Stomach (tissue), 9 donors: Measurements from ENCODE around the gene DPF3. TPM values are rescaled to one million over a fixed set of nuclear protein-coding genes. Genes with fewer than 3 reads are reported as not detected.

Experiments
- DNase-seq, 2 donors: peaks; one replicate each; pipeline versions ENCODE4 v3.0.0 to v3.0.0-alpha.2; 2013 to 2019
- H3K27ac ChIP-seq, 5 donors: fragments of 200-600 bp in 4 of 5; sonication (generic) in 4 of 5; one replicate each; pipeline ENCODE4 v1.5.1; 2013 to 2019; ENCODE audit warnings: mild to moderate bottlenecking in 1 of 5, moderate library complexity in 1 of 5
- H3K27me3 ChIP-seq, 3 donors: fragments of 200-600 bp; sonication (generic); one replicate each; pipeline ENCODE4 v1.5.1; 2017 to 2019; ENCODE audit warnings: mixed run types in 1 of 3
- H3K36me3 ChIP-seq, 4 donors: fragments of 200-600 bp; sonication (generic); 1 replicate in 3 of 4; 2 replicates in 1 of 4; pipeline ENCODE4 v1.5.1; 2016 to 2019
- H3K4me1 ChIP-seq, 4 donors: fragments of 200-600 bp; sonication (generic); one replicate each; pipeline ENCODE4 v1.5.1; 2016 to 2019
- H3K4me3 ChIP-seq, 4 donors: fragments of 200-600 bp; sonication (generic) in 3 of 4; one replicate each; pipeline ENCODE4 v1.5.1; 2016 to 2019; ENCODE audit warnings: mild to moderate bottlenecking in 1 of 4
- H3K9me3 ChIP-seq, 4 donors: fragments of 200-600 bp; sonication (generic); one replicate each; pipeline ENCODE4 v1.5.1; 2016 to 2019
- EP300 ChIP-seq: sonication (generic); formaldehyde crosslinking; IDR thresholded peaks from one replicate; pipeline ENCODE4 v1.6.1; 2017; ENCODE audit warnings: antibody characterized with exemption
- POLR2A ChIP-seq, 4 donors: fragments of 450-650 bp; IDR thresholded peaks; one replicate each; pipeline ENCODE4 v1.6.1; 2016; ENCODE audit warnings: antibody characterized with exemption in 4 of 4, control low read depth in 2 of 4, mild to moderate bottlenecking in 1 of 4, moderate library complexity in 1 of 4
- POLR2AphosphoS5 ChIP-seq, 3 donors: sonication (generic); formaldehyde crosslinking; IDR thresholded peaks; one replicate each; pipeline ENCODE4 v1.6.1; 2016; ENCODE audit warnings: antibody characterized with exemption in 3 of 3
- WGBS, 5 donors: extraction: QIAGEN DNeasy Blood & Tissue Kit in 3 of 5; methylation state at CpG; one replicate each; pipeline versions ENCODE4 v1.1.5 to v1.1.7; 2013 to 2018; 5-methylcytosine and 5-hydroxymethylcytosine counted together
- intact Hi-C: fragments of 100-400 bp; cut with DNase I; formaldehyde crosslinking; loops from one replicate; pipeline ENCODE4 v1.15.1; 2023; ENCODE audit warnings: low total_unique reads
- polyA plus RNA-seq, 3 donors: library from polyadenylated mRNA; stranded (reverse); fragments of 200-250 nt; gene quantifications; one replicate each; pipeline ENCODE4 v1.2.3, GENCODE V29; 2013
- total RNA-seq, 5 donors: library from RNA; depleted of rRNA; stranded (reverse); fragments of >200 nt; gene quantifications; one replicate each; pipeline versions ENCODE4 v1.1.0 to v1.2.3, GENCODE V29; 2014 to 2016
- TF ChIP-seq, protein P1 (sequence below), 7 experiments: fragments of 450-650 bp in 4 of 7; fragments of 200-600 bp in 3 of 7; sonication (generic) in 3 of 7; IDR thresholded peaks; one replicate each; pipeline ENCODE4 v1.5.1; 2016 to 2019; ENCODE audit warnings: antibody characterized with exemption in 7 of 7, control low read depth in 2 of 7, mild to moderate bottlenecking in 1 of 7
- donor health status: healthy with polysubstance abuse.
- donor health status: Bipolar disorder and iron deficiency.
- donor health status: healthy.

Gene DPF3
- total and polyA plus RNA-seq, 8 donors, result 0.20 to 113 (median 3.7) TPM

DNA sequence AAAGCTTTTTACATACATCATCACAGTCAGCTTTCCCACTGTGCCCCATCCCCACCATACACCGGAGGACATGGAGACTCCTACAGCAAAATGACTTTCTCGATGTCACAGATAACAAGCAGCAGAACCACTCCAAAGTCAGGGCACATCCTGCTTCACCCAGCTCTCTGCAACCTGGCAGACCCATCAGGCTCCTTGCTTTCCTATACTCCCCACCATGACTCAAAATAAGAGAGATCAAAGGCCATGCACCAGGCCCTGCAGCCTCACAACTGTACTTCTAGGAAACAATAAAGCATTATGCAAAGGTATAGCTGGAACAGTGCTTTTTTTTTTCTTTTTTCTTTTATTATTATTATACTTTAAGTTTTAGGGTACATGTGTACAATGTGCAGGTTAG, 187.4 kb downstream of the DPF3 start:
- intact Hi-C loops, result no loop called here
- TF ChIP-seq POLR2A (IDR thresholded peaks at IDR 0.05) (no peak), EP300 (no peak), POLR2AphosphoS5 (IDR thresholded peaks at IDR 0.05) (no peak)
- TF ChIP-seq, protein P1, sequence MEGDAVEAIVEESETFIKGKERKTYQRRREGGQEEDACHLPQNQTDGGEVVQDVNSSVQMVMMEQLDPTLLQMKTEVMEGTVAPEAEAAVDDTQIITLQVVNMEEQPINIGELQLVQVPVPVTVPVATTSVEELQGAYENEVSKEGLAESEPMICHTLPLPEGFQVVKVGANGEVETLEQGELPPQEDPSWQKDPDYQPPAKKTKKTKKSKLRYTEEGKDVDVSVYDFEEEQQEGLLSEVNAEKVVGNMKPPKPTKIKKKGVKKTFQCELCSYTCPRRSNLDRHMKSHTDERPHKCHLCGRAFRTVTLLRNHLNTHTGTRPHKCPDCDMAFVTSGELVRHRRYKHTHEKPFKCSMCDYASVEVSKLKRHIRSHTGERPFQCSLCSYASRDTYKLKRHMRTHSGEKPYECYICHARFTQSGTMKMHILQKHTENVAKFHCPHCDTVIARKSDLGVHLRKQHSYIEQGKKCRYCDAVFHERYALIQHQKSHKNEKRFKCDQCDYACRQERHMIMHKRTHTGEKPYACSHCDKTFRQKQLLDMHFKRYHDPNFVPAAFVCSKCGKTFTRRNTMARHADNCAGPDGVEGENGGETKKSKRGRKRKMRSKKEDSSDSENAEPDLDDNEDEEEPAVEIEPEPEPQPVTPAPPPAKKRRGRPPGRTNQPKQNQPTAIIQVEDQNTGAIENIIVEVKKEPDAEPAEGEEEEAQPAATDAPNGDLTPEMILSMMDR (IDR thresholded peaks at IDR 0.05), result no peak
- peaks cover 0 to 12% (median 0%) of the 10 kb centered on the region in 3 donors for H3K27me3 ChIP-seq
- H3K9me3 ChIP-seq, result no peaks in the 10 kb centered on the region
- DNase-seq, result no peak
- H3K4me3 ChIP-seq, result no peak overlapping the region
- H3K36me3 ChIP-seq, result no peaks in the 10 kb centered on the region
- peaks cover 0 to 6% (median 0%) of the 10 kb centered on the region in 4 donors for H3K4me1 ChIP-seq
- 78 to 91% (median 87%) methylated on average over 2 of the region's 2 CpGs for WGBS, 5 donors
- H3K27ac ChIP-seq, result no peak overlapping the region

DNA sequence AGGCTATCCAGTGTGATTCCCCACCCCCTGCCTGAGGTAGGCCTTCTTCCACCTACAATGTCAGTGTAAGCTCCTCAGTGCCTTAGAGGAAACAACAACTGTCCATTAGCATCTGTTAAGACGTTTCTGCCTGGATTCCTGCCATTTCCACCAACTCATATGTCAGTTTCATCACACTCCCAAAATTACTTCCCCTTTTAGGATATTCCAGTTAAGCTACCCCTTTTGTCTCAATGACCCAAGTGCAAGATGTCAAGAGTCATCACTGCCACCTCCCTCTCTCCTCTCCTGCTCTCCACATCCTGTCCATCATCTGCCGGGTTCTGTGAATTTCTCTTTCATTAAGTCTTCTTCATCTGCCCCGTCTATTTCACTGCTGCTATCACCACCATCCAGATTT, 189.4 kb downstream of the DPF3 start:
- no peaks in the 10 kb centered on the region for H3K36me3 ChIP-seq

DNA sequence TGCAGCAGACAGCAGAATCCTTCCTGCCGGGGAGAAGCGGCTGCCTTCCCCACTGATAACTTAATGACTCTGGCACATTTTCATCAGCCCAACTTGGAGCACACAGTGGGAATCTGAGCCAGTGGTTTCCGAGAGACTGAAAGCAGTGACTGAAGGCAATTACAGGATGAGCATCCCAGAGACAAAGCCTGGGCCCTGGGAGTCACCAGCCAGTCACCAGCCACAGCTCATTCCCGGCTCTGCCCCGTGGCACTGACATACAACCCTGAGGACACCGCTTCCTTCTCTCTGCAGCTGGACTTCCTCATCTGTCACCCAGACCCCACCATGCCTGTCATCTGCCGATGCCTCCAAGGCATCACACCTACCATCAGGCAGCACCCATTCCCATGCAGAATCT, 192.3 kb downstream of the DPF3 start:
- no peak overlapping the region for H3K27ac ChIP-seq
- no peak overlapping the region for H3K4me3 ChIP-seq
- TF ChIP-seq, protein P1 (IDR thresholded peaks at IDR 0.05), result no peak
- TF ChIP-seq POLR2A (IDR thresholded peaks at IDR 0.05) (no peak), POLR2AphosphoS5 (IDR thresholded peaks at IDR 0.05) (no peak), EP300 (no peak)
- DNase-seq, result peak in 1 of 2 donors; percentile 32
- intact Hi-C loops, result no loop called here
- H3K27me3 ChIP-seq, result peaks cover 0 to 12% (median 0%) of the 10 kb centered on the region in 3 donors
- no peaks in the 10 kb centered on the region for H3K4me1 ChIP-seq
- 56 to 66% (median 64%) methylated on average over 7 of the region's 7 CpGs for WGBS, 5 donors
- H3K9me3 ChIP-seq, result no peaks in the 10 kb centered on the region
- no peaks in the 10 kb centered on the region for H3K36me3 ChIP-seq

More for the DNA sequence above, 189.4 kb downstream of the DPF3 start:
- Histone ChIP-seq H3K4me3 (no peak overlapping the region), H3K9me3 (no peaks in the 10 kb centered on the region), H3K27me3 (peaks cover 0 to 12% (median 0%) of the 10 kb centered on the region in 3 donors), H3K4me1 (no peaks in the 10 kb centered on the region), H3K27ac (no peak overlapping the region)
- TF ChIP-seq, protein P1 (IDR thresholded peaks at IDR 0.05), result no peak
- TF ChIP-seq POLR2AphosphoS5 (IDR thresholded peaks at IDR 0.05) (no peak), EP300 (no peak), POLR2A (IDR thresholded peaks at IDR 0.05) (no peak)
- WGBS, 5 donors, result 47 to 68% (median 66%) methylated on average over 3 of the region's 3 CpGs
- intact Hi-C loops, result no loop called here
- DNase-seq, result no peak

DNA sequence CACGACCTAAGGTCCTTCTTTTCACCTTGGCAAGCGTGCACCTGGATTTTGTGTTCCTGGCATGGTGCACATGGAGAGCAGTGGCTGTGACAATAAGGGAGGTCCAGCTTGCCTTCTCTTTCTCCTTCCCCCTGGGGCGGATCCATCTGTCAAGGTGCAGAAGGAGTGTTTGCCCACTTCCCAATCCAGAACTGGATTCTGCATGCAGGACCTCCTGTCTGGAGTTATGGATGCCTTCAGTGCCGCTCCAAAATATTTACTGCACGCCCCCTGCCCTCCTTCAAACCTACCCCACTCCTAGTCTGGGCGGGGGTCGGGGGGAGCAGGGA, 192.7 kb downstream of the DPF3 start:
- DNase-seq, result no peak
- Histone ChIP-seq H3K4me1 (no peaks in the 10 kb centered on the region), H3K27me3 (peaks cover 0 to 12% (median 0%) of the 10 kb centered on the region in 3 donors), H3K4me3 (no peak overlapping the region), H3K36me3 (no peaks in the 10 kb centered on the region), H3K9me3 (no peaks in the 10 kb centered on the region), H3K27ac (no peak overlapping the region)
- 47 to 54% (median 52%) methylated on average over 7 of the region's 7 CpGs for WGBS, 5 donors
- TF ChIP-seq POLR2A (IDR thresholded peaks at IDR 0.05) (no peak), POLR2AphosphoS5 (IDR thresholded peaks at IDR 0.05) (no peak), EP300 (no peak)
- TF ChIP-seq, protein P1 (IDR thresholded peaks at IDR 0.05), result no peak
- intact Hi-C loops, result no loop called here
